Retinal pigment epithelial cell (primary cell): ENCODE measurements around the gene EXOC6B.

ENCODE experiments used
- DNase-seq: peaks from one replicate; pipeline ENCODE4 v3.0.0-alpha.2; 2010; ENCODE audit warnings: low read depth
- H3K4me3 ChIP-seq: 2 replicates; pipeline ENCODE4 v1.5.1; 2011; ENCODE audit warnings: mild to moderate bottlenecking, low read length, control low read depth, moderate library complexity
- TF ChIP-seq, protein P1 (sequence below): conservative IDR thresholded peaks from 2 replicates; pipeline ENCODE4 v1.5.1; 2011; ENCODE audit warnings: low read depth, low read length, control low read depth, inconsistent platforms

Gene EXOC6B

GRCh38 chr2:72175636-72176035 lies 650.2 kb downstream of the EXOC6B start:
- H3K4me3 ChIP-seq: no peak overlapping the region
- TF ChIP-seq, protein P1, sequence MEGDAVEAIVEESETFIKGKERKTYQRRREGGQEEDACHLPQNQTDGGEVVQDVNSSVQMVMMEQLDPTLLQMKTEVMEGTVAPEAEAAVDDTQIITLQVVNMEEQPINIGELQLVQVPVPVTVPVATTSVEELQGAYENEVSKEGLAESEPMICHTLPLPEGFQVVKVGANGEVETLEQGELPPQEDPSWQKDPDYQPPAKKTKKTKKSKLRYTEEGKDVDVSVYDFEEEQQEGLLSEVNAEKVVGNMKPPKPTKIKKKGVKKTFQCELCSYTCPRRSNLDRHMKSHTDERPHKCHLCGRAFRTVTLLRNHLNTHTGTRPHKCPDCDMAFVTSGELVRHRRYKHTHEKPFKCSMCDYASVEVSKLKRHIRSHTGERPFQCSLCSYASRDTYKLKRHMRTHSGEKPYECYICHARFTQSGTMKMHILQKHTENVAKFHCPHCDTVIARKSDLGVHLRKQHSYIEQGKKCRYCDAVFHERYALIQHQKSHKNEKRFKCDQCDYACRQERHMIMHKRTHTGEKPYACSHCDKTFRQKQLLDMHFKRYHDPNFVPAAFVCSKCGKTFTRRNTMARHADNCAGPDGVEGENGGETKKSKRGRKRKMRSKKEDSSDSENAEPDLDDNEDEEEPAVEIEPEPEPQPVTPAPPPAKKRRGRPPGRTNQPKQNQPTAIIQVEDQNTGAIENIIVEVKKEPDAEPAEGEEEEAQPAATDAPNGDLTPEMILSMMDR: no peak
- DNase-seq: no peak

DNA sequence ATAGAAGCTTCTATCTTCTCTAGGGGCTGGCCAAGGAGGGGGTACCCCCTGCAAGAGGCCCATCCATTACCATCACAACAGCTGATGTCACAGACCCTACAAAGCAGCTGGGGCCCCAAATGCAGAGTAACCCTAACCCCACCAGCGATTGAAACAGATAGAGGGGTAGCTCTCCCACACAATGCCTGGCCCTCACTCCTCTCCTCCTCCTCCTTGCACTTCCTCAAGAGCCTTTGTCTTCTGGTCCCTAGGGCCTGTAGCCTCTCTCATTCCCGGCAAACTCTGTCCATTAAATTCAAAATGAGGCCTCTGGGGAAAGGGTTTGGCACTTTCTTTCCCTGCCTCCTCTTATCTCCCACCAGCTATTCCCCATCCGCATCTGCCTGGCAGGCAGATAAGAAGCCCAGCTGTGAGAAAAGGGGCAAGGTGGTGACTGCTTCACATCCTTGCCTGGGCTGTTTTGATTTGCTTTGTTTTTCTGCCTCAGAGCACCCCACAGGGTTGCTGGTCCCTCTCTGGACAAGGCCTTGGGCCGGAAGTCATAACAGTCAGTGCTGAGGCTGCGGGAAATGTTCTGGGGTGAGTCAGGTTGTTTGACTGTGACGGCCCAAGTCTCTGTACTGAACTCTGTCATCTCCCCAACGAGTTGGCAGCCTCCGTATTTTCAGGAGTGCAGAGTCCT lies 652.1 kb downstream of the EXOC6B start:
- TF ChIP-seq, protein P1: no peak
- no peak overlapping the region for H3K4me3 ChIP-seq
- DNase-seq: no peak

GRCh38 chr2:72172478-72172877 lies 653.4 kb downstream of the EXOC6B start:
- TF ChIP-seq, protein P1: no peak
- no peak for DNase-seq
- H3K4me3 ChIP-seq: no peak overlapping the region

- TF ChIP-seq, protein P1: no peak
- DNase-seq: no peak
- H3K4me3 ChIP-seq: no peak overlapping the region
Observed at GRCh38 chr2:72166279-72166678, 659.6 kb downstream of the EXOC6B start.

DNA sequence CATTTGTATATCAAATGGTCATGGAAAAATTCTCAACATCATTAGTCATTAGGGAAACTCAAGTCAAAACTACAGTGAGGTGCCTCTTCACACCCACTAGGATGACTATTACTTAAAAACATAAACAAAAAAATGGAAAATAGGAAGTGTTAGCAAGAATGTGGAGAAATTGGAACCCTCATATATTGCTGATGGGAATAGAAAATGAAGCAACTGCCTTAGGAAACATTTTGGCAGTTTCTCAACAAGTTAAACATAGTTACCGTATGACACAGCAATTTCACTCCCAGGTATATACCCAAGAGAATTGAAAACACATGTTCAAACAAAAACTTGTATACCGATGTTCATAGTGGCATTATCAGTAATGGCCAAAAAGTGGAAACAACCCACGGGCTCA lies 660.0 kb downstream of the EXOC6B start:
- TF ChIP-seq, protein P1: no peak
- H3K4me3 ChIP-seq: no peak overlapping the region
- DNase-seq: no peak

DNA sequence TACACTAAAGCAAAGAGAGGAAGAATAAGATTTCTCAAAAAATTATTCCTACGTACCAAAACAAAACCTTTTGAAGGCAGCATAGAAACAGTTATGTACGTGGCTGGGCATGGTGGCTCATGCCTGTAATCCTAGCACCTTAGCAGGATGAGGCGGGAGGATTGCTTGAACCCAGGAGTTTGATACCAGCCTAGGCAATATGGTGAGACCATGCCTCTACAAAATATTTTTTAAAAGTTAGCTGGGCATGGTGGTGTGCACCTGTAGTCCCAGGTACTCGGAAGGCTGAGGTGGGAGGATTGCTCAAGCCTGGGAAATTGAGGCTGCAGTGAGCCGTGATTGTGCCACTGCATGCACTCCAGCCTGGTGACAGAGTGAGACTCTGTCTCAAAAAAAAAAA lies 663.3 kb downstream of the EXOC6B start:
- H3K4me3 ChIP-seq: no peak overlapping the region
- no peak for DNase-seq
- TF ChIP-seq, protein P1: no peak

- TF ChIP-seq, protein P1: no peak
- DNase-seq: no peak
Observed at GRCh38 chr2:72159211-72159993, 666.4 kb downstream of the EXOC6B start.

More at GRCh38 chr2:72159211-72159993, 666.4 kb downstream of the EXOC6B start:
- no peak overlapping the region for H3K4me3 ChIP-seq
